IPS-18a (cell line): Measurements from ENCODE around the gene CHD1.

ENCODE experiments used
- H3K27ac ChIP-seq: one replicate; pipeline ENCODE4 v1.5.1; 2013; ENCODE audit warnings: low read length
- H3K27me3 ChIP-seq: one replicate; pipeline ENCODE4 v1.6.1; 2013; ENCODE audit warnings: mild to moderate bottlenecking, low read length; ENCODE audit not compliant: control insufficient read depth, insufficient read depth
- H3K36me3 ChIP-seq: one replicate; pipeline ENCODE4 v1.6.1; 2013; ENCODE audit warnings: low read depth, low read length; ENCODE audit not compliant: control insufficient read depth
- H3K4me1 ChIP-seq: one replicate; pipeline ENCODE4 v1.6.1; 2013; ENCODE audit warnings: low read depth, low read length; ENCODE audit not compliant: control insufficient read depth
- H3K4me3 ChIP-seq: one replicate; pipeline ENCODE4 v1.5.1; 2013; ENCODE audit warnings: low read length
- H3K9ac ChIP-seq: one replicate; pipeline ENCODE4 v1.6.1; 2013; ENCODE audit warnings: mild to moderate bottlenecking, low read length, moderate library complexity
- H3K9me3 ChIP-seq: one replicate; pipeline ENCODE4 v1.6.1; 2013; ENCODE audit warnings: low read depth, low read length; ENCODE audit not compliant: control insufficient read depth

CHD1 gene

DNA sequence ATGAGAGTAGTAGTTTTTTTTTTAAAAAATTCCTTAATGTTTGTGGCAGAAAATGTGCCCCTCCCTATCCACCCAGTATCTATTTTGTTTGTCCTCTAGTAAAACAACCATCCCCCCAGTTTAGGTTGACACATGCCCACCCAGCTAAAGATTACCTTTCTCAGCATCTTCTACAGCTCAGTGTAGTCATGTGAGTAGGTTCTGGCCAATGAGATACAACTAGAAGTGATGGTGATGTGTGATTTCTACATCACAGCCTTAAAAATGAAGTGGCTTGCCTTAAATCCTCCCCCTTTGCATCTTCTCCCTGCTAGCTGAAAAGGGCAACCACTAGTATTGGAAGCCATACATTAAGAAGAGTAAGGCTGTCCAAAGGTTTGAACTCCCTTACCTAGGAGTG, 14.9 kb downstream of the CHD1 start:
- no peaks in the 10 kb centered on the region for H3K9me3 ChIP-seq
- H3K36me3 ChIP-seq, result peaks cover 11% of the 10 kb centered on the region

DNA sequence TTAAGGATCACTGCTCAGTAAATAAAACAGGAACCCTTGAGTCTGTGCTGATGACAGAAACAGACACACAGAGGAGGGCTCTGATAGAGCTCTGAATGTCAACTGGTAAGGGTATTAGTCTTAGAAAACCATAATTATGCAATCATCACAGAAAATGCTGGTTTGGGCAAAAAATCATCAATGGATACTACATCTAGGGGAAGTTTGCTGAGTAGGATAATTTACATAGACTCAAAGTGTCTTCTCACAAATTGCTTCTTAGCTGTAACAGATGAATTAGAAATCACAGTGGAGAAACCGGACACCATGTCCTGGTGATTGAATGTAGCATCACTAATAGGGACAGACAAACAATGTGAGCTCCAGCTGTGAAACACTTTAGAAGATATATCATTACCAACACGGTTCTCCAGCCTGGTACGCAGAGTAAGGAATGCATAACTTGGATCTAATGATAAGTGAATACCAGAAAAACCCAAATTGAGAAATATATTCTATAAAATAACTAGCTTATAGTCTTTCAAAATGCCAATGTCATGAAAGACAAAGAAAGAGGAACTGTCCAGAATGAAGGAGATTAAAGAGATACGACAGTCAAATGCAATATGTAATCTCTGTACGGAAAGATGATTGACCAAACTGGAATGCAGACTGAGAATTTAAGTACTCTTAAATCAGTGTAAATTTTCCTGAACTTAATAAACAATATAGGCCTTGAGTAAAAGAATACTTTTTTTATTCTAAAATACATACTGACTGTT, 17.3 kb downstream of the CHD1 start:
- H3K36me3 ChIP-seq, result peaks cover 8% of the 10 kb centered on the region
- no peak overlapping the region for H3K27ac ChIP-seq
- H3K27me3 ChIP-seq, result no peaks in the 10 kb centered on the region
- no peaks in the 10 kb centered on the region for H3K9me3 ChIP-seq
- peaks cover 14% of the 10 kb centered on the region for H3K4me1 ChIP-seq
- H3K4me3 ChIP-seq, result no peak overlapping the region
- H3K9ac ChIP-seq, result no peak overlapping the region

More for the DNA sequence above, 14.9 kb downstream of the CHD1 start:
- no peak overlapping the region for H3K4me3 ChIP-seq
- H3K27ac ChIP-seq, result no peak overlapping the region
- H3K9ac ChIP-seq, result no peak overlapping the region
- no peaks in the 10 kb centered on the region for H3K27me3 ChIP-seq
- H3K4me1 ChIP-seq, result peaks cover 6% of the 10 kb centered on the region

DNA sequence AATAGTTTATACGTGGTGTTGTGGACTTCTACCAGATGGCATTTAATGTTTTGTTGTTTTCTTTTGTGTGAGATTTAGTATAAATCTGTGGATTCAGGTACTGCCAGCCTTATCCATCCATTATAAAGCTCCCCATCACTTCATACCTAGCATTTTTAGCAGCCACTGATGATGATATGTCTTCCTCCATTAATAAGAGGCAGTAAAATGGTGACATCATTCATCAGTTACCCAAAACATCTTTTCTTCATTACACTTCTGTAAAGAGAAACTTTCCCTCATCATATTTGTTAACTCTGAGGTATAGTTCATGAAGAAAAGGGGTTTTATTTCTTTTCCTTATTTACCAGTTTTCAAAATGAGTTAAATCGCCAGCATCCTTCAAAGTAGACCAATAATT, 19.4 kb downstream of the CHD1 start:
- Histone ChIP-seq H3K27me3 (no peaks in the 10 kb centered on the region), H3K4me1 (peaks cover 14% of the 10 kb centered on the region), H3K9ac (no peak overlapping the region), H3K27ac (no peak overlapping the region), H3K4me3 (no peak overlapping the region), H3K36me3 (peaks cover 7% of the 10 kb centered on the region), H3K9me3 (no peaks in the 10 kb centered on the region)

DNA sequence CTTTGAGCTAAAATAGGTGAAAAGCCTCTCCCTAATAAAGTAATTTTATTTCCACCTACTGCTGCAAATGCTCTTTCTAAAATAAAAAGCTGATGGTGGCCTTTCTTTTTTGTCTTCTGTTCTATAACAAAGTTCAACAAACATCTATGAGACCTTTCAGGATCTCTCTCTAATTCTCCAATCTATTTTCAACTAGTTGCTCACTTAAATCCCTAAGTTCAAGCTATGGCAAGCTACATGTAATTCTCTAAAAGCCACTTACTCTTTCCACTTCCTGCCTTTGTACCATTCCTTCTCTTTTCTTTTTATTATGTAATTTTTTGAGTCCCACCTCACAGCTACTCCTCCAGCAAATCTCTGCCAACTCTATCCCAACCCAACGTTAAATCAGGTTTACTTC, 20.9 kb downstream of the CHD1 start:
- no peak overlapping the region for H3K27ac ChIP-seq
- no peak overlapping the region for H3K4me3 ChIP-seq
- H3K36me3 ChIP-seq, result peaks cover 21% of the 10 kb centered on the region
- no peaks in the 10 kb centered on the region for H3K9me3 ChIP-seq
- H3K27me3 ChIP-seq, result no peaks in the 10 kb centered on the region
- H3K4me1 ChIP-seq, result peaks cover 14% of the 10 kb centered on the region
- no peak overlapping the region for H3K9ac ChIP-seq

DNA sequence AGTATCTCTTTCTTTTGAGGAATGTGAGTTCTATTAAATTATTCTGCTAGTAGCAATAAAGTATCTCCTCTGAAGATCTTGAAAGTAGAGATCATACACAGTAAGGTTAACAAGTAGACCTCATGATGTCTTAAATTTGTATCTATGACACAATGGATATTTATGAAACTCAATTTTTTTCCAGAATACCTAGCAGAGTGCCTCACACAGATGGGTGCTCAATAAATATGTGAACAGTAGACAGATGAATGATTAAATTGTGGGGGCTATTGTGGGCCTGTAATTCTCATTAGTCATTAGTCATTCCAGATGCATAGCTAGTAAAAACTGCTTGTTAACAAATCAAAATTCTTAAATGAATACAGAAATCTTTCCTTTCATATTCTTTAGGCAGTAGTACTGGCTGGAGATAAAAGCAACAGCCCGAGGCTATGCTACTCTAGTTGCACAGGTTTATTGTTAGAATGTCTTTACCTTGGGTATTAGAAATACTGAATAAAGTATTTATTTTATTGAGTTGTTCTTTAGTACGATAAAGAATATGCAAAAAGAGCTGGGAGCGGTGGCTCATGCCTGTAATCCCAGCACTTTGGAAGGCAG, 22.0 kb downstream of the CHD1 start:
- Histone ChIP-seq H3K4me3 (no peak overlapping the region), H3K9me3 (no peaks in the 10 kb centered on the region), H3K36me3 (peaks cover 32% of the 10 kb centered on the region), H3K4me1 (peaks cover 14% of the 10 kb centered on the region), H3K27me3 (no peaks in the 10 kb centered on the region), H3K27ac (no peak overlapping the region), H3K9ac (no peak overlapping the region)

DNA sequence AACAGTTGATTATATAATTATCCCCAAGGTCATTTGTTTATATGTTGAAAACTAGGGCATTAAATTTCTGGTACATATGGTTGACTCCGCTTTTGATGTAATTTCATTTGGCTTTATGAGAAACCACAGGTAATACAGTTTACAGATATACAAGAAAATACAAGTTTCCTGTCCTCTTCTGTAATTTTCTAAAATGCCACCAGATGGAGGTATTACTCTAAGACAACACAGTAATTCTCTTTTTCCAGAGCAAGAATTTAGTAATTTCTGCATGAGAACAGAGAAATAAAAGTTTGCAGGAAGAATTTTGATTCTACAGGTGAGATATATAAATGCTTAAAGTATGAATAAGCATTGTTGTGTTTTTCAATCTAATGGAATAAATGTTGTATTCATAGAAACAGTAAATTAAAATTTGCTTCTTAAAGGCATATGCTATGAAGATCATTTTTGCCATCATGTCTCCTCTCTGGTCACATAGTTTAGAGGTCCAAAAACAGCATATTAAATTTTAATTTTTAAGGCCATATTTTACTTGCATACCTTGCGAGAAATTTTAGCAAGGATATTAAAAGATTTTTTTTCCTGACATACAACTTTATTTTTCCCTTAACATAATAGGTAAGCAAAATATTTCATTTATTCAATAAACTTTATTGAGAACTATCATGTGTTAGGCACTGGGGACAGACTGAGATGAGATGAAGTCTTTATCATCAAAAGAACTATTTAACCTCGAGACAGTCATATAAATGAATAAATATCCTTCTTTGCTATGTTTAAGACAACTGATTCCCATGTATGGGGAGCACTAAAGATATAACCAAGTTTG, 22.7 kb downstream of the CHD1 start:
- Histone ChIP-seq H3K36me3 (peaks cover 40% of the 10 kb centered on the region), H3K4me3 (no peak overlapping the region), H3K9me3 (no peaks in the 10 kb centered on the region), H3K4me1 (peaks cover 14% of the 10 kb centered on the region), H3K27ac (no peak overlapping the region), H3K9ac (no peak overlapping the region), H3K27me3 (no peaks in the 10 kb centered on the region)

DNA sequence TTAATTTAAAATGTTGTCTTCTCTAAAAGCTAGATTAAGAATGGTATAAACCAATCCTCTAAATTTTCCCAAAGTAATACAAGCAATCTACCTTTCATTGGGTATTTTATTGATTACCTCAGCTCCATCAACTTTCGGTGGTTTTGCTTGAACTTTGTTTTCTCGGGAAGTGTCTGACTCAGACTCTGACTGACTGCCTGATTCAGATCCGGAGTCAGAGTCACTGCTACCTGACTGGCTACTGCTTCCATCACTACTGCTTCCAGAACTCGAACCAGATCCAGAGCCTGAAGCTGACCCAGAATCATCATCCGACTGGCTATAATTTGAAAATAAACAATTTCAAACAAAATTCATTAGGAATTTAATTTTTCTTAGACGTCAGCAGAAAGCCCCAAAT, 24.0 kb downstream of the CHD1 start:
- H3K36me3 ChIP-seq, result peaks cover 52% of the 10 kb centered on the region
- no peaks in the 10 kb centered on the region for H3K9me3 ChIP-seq
- no peak overlapping the region for H3K27ac ChIP-seq
- H3K4me3 ChIP-seq, result no peak overlapping the region
- H3K9ac ChIP-seq, result no peak overlapping the region
- no peaks in the 10 kb centered on the region for H3K27me3 ChIP-seq
- peaks cover 13% of the 10 kb centered on the region for H3K4me1 ChIP-seq

DNA sequence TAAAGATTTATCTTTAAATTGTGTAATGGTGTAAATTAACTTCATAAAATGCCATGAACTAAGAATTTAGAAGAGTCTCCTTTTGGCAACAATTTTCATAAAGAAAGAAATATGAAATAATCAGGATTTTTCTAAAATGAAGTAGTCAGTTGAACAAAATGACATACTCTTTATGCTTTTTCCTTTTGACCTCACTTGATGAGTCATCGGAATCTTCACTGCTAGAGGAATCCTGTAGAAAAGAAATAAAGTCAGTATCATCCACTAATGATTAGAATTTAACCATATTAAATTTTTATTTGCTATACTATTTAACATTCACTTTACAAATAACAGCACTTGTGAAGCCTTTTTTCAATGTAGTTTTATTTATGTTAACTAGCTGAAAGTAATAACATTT, 26.1 kb downstream of the CHD1 start:
- H3K9me3 ChIP-seq, result no peaks in the 10 kb centered on the region
- no peak overlapping the region for H3K9ac ChIP-seq
- no peaks in the 10 kb centered on the region for H3K4me1 ChIP-seq
- H3K4me3 ChIP-seq, result no peak overlapping the region
- H3K27ac ChIP-seq, result no peak overlapping the region
- H3K36me3 ChIP-seq, result peaks cover 73% of the 10 kb centered on the region
- no peaks in the 10 kb centered on the region for H3K27me3 ChIP-seq

DNA sequence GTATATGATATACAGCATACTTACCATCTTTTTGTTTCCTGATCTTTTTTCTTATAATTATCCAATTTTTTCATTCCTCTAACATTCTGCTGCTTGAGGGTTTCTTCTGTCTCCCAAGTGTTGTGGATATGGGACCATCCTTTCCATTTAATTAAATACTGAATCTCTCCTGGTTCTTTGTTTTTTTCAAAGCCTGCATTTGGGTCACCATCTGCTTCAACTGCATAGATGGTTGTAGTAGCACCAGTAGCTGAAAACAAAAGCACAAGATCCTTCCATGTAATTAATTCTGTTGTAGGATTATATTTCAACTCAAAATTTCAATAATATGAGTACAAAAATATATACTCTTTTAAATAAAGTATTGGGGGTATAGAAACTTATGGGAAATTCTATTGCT, 29.4 kb downstream of the CHD1 start:
- Histone ChIP-seq H3K27me3 (no peaks in the 10 kb centered on the region), H3K9ac (no peak overlapping the region), H3K4me1 (no peaks in the 10 kb centered on the region), H3K36me3 (peaks cover 94% of the 10 kb centered on the region), H3K9me3 (no peaks in the 10 kb centered on the region), H3K27ac (no peak overlapping the region), H3K4me3 (no peak overlapping the region)

DNA sequence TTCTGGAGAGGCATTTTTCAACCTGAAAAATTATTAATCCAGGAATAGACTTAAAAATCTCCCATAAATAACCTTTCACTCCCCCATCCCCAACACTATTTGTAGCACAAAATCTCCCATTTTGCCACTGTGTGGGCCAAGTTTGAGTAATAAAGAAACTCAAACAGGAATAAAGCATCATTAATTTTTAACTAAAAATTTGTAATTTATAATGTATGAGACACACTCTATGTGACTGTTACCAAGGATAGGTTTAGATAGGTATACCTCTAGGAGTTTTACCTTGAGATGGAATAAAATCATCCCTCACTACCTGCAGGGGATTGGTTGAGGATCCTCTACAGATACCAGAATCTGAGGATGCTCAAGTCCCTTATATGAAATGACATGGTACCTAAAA, 30.1 kb downstream of the CHD1 start:
- Histone ChIP-seq H3K27me3 (no peaks in the 10 kb centered on the region), H3K9me3 (no peaks in the 10 kb centered on the region), H3K27ac (no peak overlapping the region), H3K9ac (no peak overlapping the region), H3K4me3 (no peak overlapping the region), H3K36me3 (peaks cover 93% of the 10 kb centered on the region), H3K4me1 (no peaks in the 10 kb centered on the region)

DNA sequence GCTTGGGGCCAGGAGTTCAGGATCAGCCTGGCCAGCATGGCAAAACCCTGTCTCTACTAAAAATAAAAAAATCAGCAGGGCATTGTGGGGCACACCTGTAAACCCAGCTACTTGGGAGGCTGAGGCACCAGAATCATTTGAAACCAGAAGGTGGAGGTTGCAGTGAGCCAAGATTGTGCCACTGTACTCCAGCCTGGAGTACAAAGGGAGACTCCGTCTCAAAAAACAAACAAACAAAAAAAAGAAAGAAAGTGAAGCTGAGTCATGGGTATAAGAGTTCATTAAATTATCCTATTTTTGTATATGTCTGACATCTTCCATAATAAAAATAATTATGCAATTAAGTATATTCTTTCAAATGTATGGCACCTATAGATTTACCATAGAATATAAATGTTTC, 37.2 kb downstream of the CHD1 start:
- H3K27ac ChIP-seq, result no peak overlapping the region
- H3K9me3 ChIP-seq, result no peaks in the 10 kb centered on the region
- no peak overlapping the region for H3K9ac ChIP-seq
- no peaks in the 10 kb centered on the region for H3K27me3 ChIP-seq
- no peak overlapping the region for H3K4me3 ChIP-seq
- H3K36me3 ChIP-seq, result peaks cover 89% of the 10 kb centered on the region
- no peaks in the 10 kb centered on the region for H3K4me1 ChIP-seq
